Measurements from ENCODE around the gene MKLN1. TPM values are rescaled to one million over a fixed set of nuclear protein-coding genes. Genes with fewer than 3 reads are reported as not detected.
A peak's percentile ranks its signal among the peaks of the same experiment; 100 is the strongest.

Gene MKLN1
- total RNA-seq, 1 experiment from 2014 or later: 61.1 TPM

DNA sequence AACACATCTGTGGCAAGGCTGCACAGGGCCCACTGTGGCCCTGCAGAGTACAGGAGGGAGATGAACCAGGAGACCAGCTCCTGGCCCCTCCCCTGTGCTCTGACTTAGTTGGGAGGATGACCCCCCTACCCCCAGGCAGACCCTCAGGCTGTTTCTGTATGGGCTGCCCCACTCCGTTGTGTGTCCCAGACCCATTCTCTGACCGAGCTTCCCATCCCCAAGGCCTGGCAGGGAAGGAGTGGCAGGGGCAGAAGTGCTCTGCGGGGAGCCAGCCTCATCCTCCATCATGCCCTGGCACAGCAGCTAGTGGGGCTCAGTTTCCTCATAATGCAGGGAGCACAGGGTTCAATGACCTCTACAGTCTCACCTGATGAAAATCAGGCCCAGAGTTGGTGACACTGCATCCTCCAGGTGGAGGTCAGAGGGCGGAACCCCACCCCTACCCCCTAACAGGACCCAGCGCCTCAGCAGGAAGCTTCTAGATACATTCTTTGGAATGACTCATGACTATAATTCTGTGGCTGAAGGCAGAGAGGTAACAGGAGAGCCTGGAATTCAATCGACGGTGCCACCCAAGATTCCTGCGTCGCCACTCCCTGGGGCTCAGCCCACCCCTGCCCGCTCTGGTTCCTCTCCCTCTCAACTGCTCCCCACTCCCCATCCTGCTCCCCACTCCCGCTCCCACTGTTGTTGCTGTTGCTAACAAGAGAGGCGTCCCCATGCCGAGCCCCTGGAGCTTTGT is 210.6 kb downstream of the MKLN1 start:
- Histone ChIP-seq H2AFZ (no peak overlapping the region), H3K4me3 (no peak overlapping the region; the same call in 1 of the 2 replicates), H3K9me3 (ENCODE audit: insufficient read depth, low read depth) (no peaks in the 10 kb centered on the region), H4K20me1 (ENCODE audit: insufficient read depth) (no peaks in the 10 kb centered on the region), H3K36me3 (ENCODE audit: low read depth) (peaks cover 5% of the 10 kb centered on the region; the same call in 1 of the 2 replicates), H3K4me1 (replicated peaks; ENCODE audit: insufficient read depth) (peaks cover 48% of the 10 kb centered on the region), H3K27ac (peak overlapping the region; percentile 83), H3F3A (ENCODE audit: insufficient read depth, low read depth) (peaks cover 32% of the 10 kb centered on the region; the same call in 1 of the 2 replicates), H3K9me2 (ENCODE audit: insufficient read depth) (no peaks in the 10 kb centered on the region), H3K79me2 (ENCODE audit: low read depth) (peaks cover 80% of the 10 kb centered on the region), H3K27me3 (ENCODE audit: insufficient read depth, low read depth) (no peaks in the 10 kb centered on the region), H3K4me2 (peak overlapping the region; percentile 59)
- TF ChIP-seq, protein P1, sequence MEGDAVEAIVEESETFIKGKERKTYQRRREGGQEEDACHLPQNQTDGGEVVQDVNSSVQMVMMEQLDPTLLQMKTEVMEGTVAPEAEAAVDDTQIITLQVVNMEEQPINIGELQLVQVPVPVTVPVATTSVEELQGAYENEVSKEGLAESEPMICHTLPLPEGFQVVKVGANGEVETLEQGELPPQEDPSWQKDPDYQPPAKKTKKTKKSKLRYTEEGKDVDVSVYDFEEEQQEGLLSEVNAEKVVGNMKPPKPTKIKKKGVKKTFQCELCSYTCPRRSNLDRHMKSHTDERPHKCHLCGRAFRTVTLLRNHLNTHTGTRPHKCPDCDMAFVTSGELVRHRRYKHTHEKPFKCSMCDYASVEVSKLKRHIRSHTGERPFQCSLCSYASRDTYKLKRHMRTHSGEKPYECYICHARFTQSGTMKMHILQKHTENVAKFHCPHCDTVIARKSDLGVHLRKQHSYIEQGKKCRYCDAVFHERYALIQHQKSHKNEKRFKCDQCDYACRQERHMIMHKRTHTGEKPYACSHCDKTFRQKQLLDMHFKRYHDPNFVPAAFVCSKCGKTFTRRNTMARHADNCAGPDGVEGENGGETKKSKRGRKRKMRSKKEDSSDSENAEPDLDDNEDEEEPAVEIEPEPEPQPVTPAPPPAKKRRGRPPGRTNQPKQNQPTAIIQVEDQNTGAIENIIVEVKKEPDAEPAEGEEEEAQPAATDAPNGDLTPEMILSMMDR (conservative IDR thresholded peaks at IDR 0.05): no peak
- no peak for TF ChIP-seq EZH2 (IDR thresholded peaks at IDR 0.05; ENCODE audit: low read depth)
- CTCF ChIA-PET: interaction anchor here (0.5 to 1.8 kb wide), 6 partner anchors 17 to 487 kb away, joined by 3 to 6 read pairs (median 4); no protein-coding TSS in a partner anchor
- peak; percentile 94 to 97 for DNase-seq
- intact Hi-C loops (cut with micrococcal nuclease; ENCODE audit: unreplicated experiment): loop anchor here (1.0 to 10.0 kb wide), 4 partner anchors 17 to 643 kb away; partner anchors contain the start of gene PODXL
- POLR2A ChIA-PET (ENCODE audit: unreplicated experiment): interaction anchor here (0.5 to 1.0 kb wide), 6 partner anchors 16 to 1034 kb away, joined by 3 to 24 read pairs (median 4); no protein-coding TSS in a partner anchor
- BruUV-seq (replicated peaks): TSS peak; percentile 37

DNA sequence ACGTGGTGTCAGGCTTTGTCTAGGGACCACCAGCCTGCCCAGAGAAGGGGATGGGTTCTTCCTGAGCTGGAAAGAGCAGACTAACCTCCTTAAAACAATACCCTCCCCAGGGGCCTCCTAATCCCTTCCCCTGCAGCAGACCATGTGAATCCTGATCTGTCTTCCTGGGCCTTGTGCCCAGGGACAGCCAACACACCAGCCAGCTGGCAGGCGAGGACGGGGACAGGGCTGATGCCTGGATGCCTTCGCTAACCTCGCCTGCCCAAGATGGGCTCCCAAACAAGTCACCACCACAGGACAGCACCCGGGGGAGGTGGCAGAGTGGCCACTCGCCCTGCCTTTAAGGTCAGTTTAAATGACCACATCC is 211.1 kb downstream of the MKLN1 start:
- H4K20me1 ChIP-seq (ENCODE audit: insufficient read depth): no peaks in the 10 kb centered on the region

More for the DNA sequence above, 211.1 kb downstream of the MKLN1 start:
- CTCF ChIA-PET: interaction anchor here (0.5 to 1.8 kb wide), 5 partner anchors 17 to 88 kb away, joined by 3 to 6 read pairs (median 3); no protein-coding TSS in a partner anchor
- peak overlapping the region; percentile 83 for H3K27ac ChIP-seq
- intact Hi-C loops (cut with micrococcal nuclease; ENCODE audit: unreplicated experiment): loop anchor here (1.0 to 10.0 kb wide), 4 partner anchors 17 to 644 kb away; partner anchors contain the start of gene PODXL
- H3K4me3 ChIP-seq: no peak overlapping the region; the same call in 1 of the 2 replicates
- no peak for TF ChIP-seq EZH2 (IDR thresholded peaks at IDR 0.05; ENCODE audit: low read depth)
- TF ChIP-seq, protein P1 (conservative IDR thresholded peaks at IDR 0.05): no peak
- peaks cover 5% of the 10 kb centered on the region; the same call in 1 of the 2 replicates for H3K36me3 ChIP-seq (ENCODE audit: low read depth)
- peaks cover 82% of the 10 kb centered on the region for H3K79me2 ChIP-seq (ENCODE audit: low read depth)
- POLR2A ChIA-PET (ENCODE audit: unreplicated experiment): interaction anchor here (0.5 to 1.0 kb wide), 5 partner anchors 17 to 1035 kb away, joined by 3 to 5 read pairs (median 4); no protein-coding TSS in a partner anchor
- H3K9me3 ChIP-seq (ENCODE audit: insufficient read depth, low read depth): no peaks in the 10 kb centered on the region
- no peaks in the 10 kb centered on the region for H3K27me3 ChIP-seq (ENCODE audit: insufficient read depth, low read depth)
- no peak overlapping the region for H2AFZ ChIP-seq
- TSS peak; percentile 96 for BruUV-seq (replicated peaks)
- no peaks in the 10 kb centered on the region for H3K9me2 ChIP-seq (ENCODE audit: insufficient read depth)
- H3F3A ChIP-seq (ENCODE audit: insufficient read depth, low read depth): peaks cover 32% of the 10 kb centered on the region; the same call in 1 of the 2 replicates
- H3K4me2 ChIP-seq: peak overlapping the region; percentile 59
- H3K4me1 ChIP-seq (replicated peaks; ENCODE audit: insufficient read depth): peaks cover 48% of the 10 kb centered on the region
- DNase-seq: peak in 1 of 2 experiments; percentile 65
